NCI-H2107 treated with DMSO at 0.1 percent for 48 hours (cell line): ENCODE results near the gene ZBTB3.
"Not testable (repeated sequence)": the region's sequence is repeated elsewhere in the genome, so short reads cannot be mapped to it uniquely, and the experiment has no call there.

ENCODE experiments used
- DNase-seq: peaks from one replicate; lab custom pipeline; 2025; ENCODE audit not compliant: unreplicated experiment; lab: John Stamatoyannopoulos, UW

ZBTB3 gene

GRCh38 chr11:62757846-62758788 lies 4.2 kb upstream of the ZBTB3 start:
- DNase-seq: no peak

- no peak for DNase-seq
These were observed 1.2 kb upstream of the ZBTB3 start for GRCh38 chr11:62755086-62755615.

GRCh38 chr11:62752994-62753735 lies 795 bp downstream of the ZBTB3 start:
- no peak for DNase-seq

- DNase-seq: no peak
These were observed 1.7 kb downstream of the ZBTB3 start for GRCh38 chr11:62752177-62752785.

- DNase-seq: not testable (repeated sequence)
These were observed 4.0 kb downstream of the ZBTB3 start for GRCh38 chr11:62749931-62750330.

- DNase-seq: no peak
These were observed 6.3 kb downstream of the ZBTB3 start for GRCh38 chr11:62747475-62748160.

GRCh38 chr11:62737196-62737595 lies 16.8 kb downstream of the ZBTB3 start:
- DNase-seq: no peak

- no peak for DNase-seq
These were observed 21.1 kb downstream of the ZBTB3 start for GRCh38 chr11:62732830-62733229.

GRCh38 chr11:62730076-62730475 lies 23.9 kb downstream of the ZBTB3 start:
- not testable (repeated sequence) for DNase-seq

- DNase-seq: peak; percentile 75
These were observed 25.6 kb downstream of the ZBTB3 start, which contains the start of gene TTC9C for GRCh38 chr11:62728171-62728988. TTC9C (plus strand) TSS chr11:62728486; CDS start chr11:62728849, 363 bp downstream.

- peak; percentile 96 for DNase-seq
These were observed 26.1 kb downstream of the ZBTB3 start for GRCh38 chr11:62727872-62728170.

- peak; percentile 96 for DNase-seq
These were observed 26.6 kb downstream of the ZBTB3 start, which contains the start of gene HNRNPUL2 for GRCh38 chr11:62727165-62727871. HNRNPUL2 (minus strand) TSS chr11:62727457; CDS start chr11:62727156, 301 bp downstream.

- DNase-seq: no peak
These were observed 27.1 kb downstream of the ZBTB3 start for GRCh38 chr11:62726915-62727164.

GRCh38 chr11:62726156-62726914 lies 27.6 kb downstream of the ZBTB3 start:
- DNase-seq: no peak

GRCh38 chr11:62725646-62726045 lies 28.3 kb downstream of the ZBTB3 start:
- no peak for DNase-seq

- DNase-seq: no peak
These were observed 29.8 kb downstream of the ZBTB3 start for GRCh38 chr11:62724171-62724570.

GRCh38 chr11:62721994-62722393 lies 32.0 kb downstream of the ZBTB3 start:
- DNase-seq: no peak

GRCh38 chr11:62719302-62719978 lies 34.5 kb downstream of the ZBTB3 start:
- DNase-seq: no peak
